ENCODE data around the gene FTO.

Gene FTO

GRCh38 chr16:54022362-54022761 is 318.4 kb downstream of the FTO start:
- no peaks in the 10 kb centered on the region for H3K36me3 ChIP-seq (replicated peaks)
- TF ChIP-seq, protein P1, sequence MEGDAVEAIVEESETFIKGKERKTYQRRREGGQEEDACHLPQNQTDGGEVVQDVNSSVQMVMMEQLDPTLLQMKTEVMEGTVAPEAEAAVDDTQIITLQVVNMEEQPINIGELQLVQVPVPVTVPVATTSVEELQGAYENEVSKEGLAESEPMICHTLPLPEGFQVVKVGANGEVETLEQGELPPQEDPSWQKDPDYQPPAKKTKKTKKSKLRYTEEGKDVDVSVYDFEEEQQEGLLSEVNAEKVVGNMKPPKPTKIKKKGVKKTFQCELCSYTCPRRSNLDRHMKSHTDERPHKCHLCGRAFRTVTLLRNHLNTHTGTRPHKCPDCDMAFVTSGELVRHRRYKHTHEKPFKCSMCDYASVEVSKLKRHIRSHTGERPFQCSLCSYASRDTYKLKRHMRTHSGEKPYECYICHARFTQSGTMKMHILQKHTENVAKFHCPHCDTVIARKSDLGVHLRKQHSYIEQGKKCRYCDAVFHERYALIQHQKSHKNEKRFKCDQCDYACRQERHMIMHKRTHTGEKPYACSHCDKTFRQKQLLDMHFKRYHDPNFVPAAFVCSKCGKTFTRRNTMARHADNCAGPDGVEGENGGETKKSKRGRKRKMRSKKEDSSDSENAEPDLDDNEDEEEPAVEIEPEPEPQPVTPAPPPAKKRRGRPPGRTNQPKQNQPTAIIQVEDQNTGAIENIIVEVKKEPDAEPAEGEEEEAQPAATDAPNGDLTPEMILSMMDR (IDR thresholded peaks at IDR 0.05; ENCODE audit: low read depth, low read length, missing control alignments): no peak
- H3K4me3 ChIP-seq (ENCODE audit: low read depth, low read length): no peak overlapping the region
- in situ Hi-C loops (cut with HindIII; ENCODE audit: low pct_ligation_motif_present, low sequenced_read_pairs): no loop called here
- H3K27me3 ChIP-seq (replicated peaks): no peaks in the 10 kb centered on the region
- DNase-seq: no peak
- H3K27ac ChIP-seq: no peak overlapping the region

DNA sequence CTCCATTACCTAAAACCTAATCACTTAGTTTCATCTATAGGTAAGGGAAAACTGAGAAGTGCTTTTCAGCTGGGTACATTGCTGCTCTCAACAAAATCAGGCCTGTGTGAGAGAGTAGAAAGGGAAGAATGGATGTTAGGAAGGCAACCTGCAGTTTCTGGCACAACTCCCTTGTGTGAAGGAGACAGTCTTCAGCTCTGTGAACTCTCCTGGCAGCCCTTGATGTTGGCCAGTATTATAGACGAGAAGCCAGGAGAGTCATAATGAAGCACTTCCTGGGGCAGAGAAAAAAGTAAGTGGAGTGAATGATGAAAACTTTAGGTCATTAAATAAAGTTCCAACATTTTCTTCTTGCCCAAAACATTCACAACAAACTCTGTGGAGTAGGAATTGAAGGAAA is 322.5 kb downstream of the FTO start:
- no peak for DNase-seq
- Histone ChIP-seq H3K36me3 (replicated peaks) (no peaks in the 10 kb centered on the region), H3K27ac (peak overlapping the region; percentile 87), H3K4me3 (ENCODE audit: low read depth, low read length) (no peak overlapping the region), H3K27me3 (replicated peaks) (no peaks in the 10 kb centered on the region)
- TF ChIP-seq, protein P1 (IDR thresholded peaks at IDR 0.05; ENCODE audit: low read depth, low read length, missing control alignments): no peak
- in situ Hi-C loops (cut with HindIII; ENCODE audit: low pct_ligation_motif_present, low sequenced_read_pairs): no loop called here

- TF ChIP-seq, protein P1 (IDR thresholded peaks at IDR 0.05; ENCODE audit: low read depth, low read length, missing control alignments): no peak
- DNase-seq: peak; percentile 86
- Histone ChIP-seq H3K27ac (peak overlapping the region; percentile 87), H3K36me3 (replicated peaks) (no peaks in the 10 kb centered on the region), H3K4me3 (ENCODE audit: low read depth, low read length) (no peak overlapping the region), H3K27me3 (replicated peaks) (no peaks in the 10 kb centered on the region)
- in situ Hi-C loops (cut with HindIII; ENCODE audit: low pct_ligation_motif_present, low sequenced_read_pairs): no loop called here
Observed at GRCh38 chr16:54027062-54027461, 323.1 kb downstream of the FTO start.

DNA sequence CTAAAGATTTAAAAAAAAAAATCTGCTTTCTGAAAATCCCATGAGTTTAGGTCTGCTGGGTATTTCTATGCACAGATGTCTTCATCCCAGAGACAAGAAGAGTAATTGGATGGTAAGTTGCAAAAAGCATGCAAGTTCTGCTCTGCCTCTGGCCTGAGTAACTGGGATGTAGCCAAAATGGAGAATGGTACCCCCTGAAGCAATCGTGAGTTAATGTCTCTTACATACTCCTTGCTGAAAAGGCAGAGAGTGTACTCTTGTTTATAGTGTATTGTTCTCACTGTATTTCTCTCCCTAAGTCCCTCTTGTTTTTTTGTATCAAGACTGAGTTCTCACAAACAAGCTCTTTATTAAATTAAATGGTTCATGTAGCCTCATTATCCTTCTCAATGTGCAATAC is 323.6 kb downstream of the FTO start:
- peak overlapping the region; percentile 87 for H3K27ac ChIP-seq
- H3K4me3 ChIP-seq (ENCODE audit: low read depth, low read length): no peak overlapping the region
- H3K27me3 ChIP-seq (replicated peaks): no peaks in the 10 kb centered on the region
- in situ Hi-C loops (cut with HindIII; ENCODE audit: low pct_ligation_motif_present, low sequenced_read_pairs): no loop called here
- TF ChIP-seq, protein P1 (IDR thresholded peaks at IDR 0.05; ENCODE audit: low read depth, low read length, missing control alignments): no peak
- DNase-seq: peak; percentile 25
- no peaks in the 10 kb centered on the region for H3K36me3 ChIP-seq (replicated peaks)

GRCh38 chr16:54027995-54028394 is 324.0 kb downstream of the FTO start:
- no peaks in the 10 kb centered on the region for H3K27me3 ChIP-seq (replicated peaks)
- in situ Hi-C loops (cut with HindIII; ENCODE audit: low pct_ligation_motif_present, low sequenced_read_pairs): no loop called here
- no peak overlapping the region for H3K4me3 ChIP-seq (ENCODE audit: low read depth, low read length)
- no peaks in the 10 kb centered on the region for H3K36me3 ChIP-seq (replicated peaks)
- H3K27ac ChIP-seq: peak overlapping the region; percentile 87
- no peak for DNase-seq
- TF ChIP-seq, protein P1 (IDR thresholded peaks at IDR 0.05; ENCODE audit: low read depth, low read length, missing control alignments): no peak

- Histone ChIP-seq H3K4me3 (ENCODE audit: low read depth, low read length) (no peak overlapping the region), H3K36me3 (replicated peaks) (no peaks in the 10 kb centered on the region), H3K27me3 (replicated peaks) (no peaks in the 10 kb centered on the region), H3K27ac (no peak overlapping the region)
- TF ChIP-seq, protein P1 (IDR thresholded peaks at IDR 0.05; ENCODE audit: low read depth, low read length, missing control alignments): no peak
- in situ Hi-C loops (cut with HindIII; ENCODE audit: low pct_ligation_motif_present, low sequenced_read_pairs): no loop called here
- DNase-seq: no peak
Observed at GRCh38 chr16:54030451-54030850, 326.5 kb downstream of the FTO start.

All from brain microvascular endothelial cell (primary cell).